ENCODE measurements around the gene MEMO1. TPM values are rescaled to one million over a fixed set of nuclear protein-coding genes. Genes with fewer than 3 reads are reported as not detected.

The MEMO1 gene
- total RNA-seq, 2 donors from 2014 or later, result 5.6 to 13.2 TPM

DNA sequence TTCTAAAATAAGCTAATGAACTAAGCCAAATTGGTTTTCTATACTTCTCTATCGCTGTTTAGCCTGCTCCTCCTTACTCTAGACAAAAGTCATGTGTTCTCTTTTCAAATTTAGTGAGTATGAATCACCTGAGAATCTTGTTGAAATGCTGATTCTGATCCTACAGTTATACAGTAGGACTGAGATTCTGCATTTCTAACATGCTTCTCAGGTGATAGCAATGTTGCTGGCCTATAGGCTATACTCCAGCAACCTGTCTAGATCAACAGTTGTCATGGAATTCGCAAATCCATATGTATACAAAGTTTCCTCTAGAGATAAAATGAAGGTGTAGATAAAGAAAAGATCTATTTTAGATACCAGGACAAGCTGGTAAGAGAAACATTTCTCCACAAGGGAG, 62.9 kb downstream of the MEMO1 start:
- Histone ChIP-seq H3K4me1 (no peaks in the 10 kb centered on the region), H3K27ac (no peak overlapping the region), H3K36me3 (replicated peaks in 1 of 2; ENCODE audit: insufficient read depth in 1 of 2, low read depth in 2 of 2) (no peaks in the 10 kb centered on the region), H3K9me3 (no peaks in the 10 kb centered on the region), H3K27me3 (no peaks in the 10 kb centered on the region), H3K4me3 (no peak overlapping the region)
- intact Hi-C loops (cut with DNase I), result no loop called here
- no peak for ATAC-seq
- TF ChIP-seq, protein P1, sequence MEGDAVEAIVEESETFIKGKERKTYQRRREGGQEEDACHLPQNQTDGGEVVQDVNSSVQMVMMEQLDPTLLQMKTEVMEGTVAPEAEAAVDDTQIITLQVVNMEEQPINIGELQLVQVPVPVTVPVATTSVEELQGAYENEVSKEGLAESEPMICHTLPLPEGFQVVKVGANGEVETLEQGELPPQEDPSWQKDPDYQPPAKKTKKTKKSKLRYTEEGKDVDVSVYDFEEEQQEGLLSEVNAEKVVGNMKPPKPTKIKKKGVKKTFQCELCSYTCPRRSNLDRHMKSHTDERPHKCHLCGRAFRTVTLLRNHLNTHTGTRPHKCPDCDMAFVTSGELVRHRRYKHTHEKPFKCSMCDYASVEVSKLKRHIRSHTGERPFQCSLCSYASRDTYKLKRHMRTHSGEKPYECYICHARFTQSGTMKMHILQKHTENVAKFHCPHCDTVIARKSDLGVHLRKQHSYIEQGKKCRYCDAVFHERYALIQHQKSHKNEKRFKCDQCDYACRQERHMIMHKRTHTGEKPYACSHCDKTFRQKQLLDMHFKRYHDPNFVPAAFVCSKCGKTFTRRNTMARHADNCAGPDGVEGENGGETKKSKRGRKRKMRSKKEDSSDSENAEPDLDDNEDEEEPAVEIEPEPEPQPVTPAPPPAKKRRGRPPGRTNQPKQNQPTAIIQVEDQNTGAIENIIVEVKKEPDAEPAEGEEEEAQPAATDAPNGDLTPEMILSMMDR (IDR thresholded peaks at IDR 0.05), result no peak
- TF ChIP-seq POLR2A (IDR thresholded peaks at IDR 0.05), result no peak
- WGBS, 2 donors, result 77 to 86% methylated on average over 2 of the region's 2 CpGs
- no peak for DNase-seq

DNA sequence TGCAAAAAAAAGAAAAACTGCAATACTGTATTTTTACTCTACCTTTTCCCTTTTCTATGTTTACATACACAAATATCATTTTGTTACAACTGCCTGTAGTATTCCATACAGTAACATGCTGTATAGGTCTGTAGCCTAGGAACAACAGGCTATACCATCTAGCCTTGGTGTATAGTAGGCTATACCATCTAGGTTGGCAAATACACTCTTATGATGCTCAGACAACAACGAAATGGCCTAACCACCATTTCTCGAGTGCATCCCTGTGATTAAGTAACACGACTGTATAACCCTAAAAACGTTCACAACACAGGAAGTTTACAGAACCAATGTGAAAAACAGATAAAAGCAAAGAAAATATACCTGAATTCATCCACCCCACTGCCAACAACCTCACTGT, 64.0 kb downstream of the MEMO1 start:
- TF ChIP-seq, protein P1 (IDR thresholded peaks at IDR 0.05), result no peak
- no peak for TF ChIP-seq POLR2A (IDR thresholded peaks at IDR 0.05)
- H3K4me1 ChIP-seq, result no peaks in the 10 kb centered on the region
- H3K27me3 ChIP-seq, result no peaks in the 10 kb centered on the region
- intact Hi-C loops (cut with DNase I), result no loop called here
- no peak overlapping the region for H3K4me3 ChIP-seq
- no peaks in the 10 kb centered on the region for H3K9me3 ChIP-seq
- H3K36me3 ChIP-seq (replicated peaks in 1 of 2; ENCODE audit: insufficient read depth in 1 of 2, low read depth in 2 of 2), result no peaks in the 10 kb centered on the region
- WGBS, 2 donors, result 87% methylated on average over 4 of the region's 4 CpGs
- DNase-seq, result no peak
- no peak overlapping the region for H3K27ac ChIP-seq
- ATAC-seq, result no peak

DNA sequence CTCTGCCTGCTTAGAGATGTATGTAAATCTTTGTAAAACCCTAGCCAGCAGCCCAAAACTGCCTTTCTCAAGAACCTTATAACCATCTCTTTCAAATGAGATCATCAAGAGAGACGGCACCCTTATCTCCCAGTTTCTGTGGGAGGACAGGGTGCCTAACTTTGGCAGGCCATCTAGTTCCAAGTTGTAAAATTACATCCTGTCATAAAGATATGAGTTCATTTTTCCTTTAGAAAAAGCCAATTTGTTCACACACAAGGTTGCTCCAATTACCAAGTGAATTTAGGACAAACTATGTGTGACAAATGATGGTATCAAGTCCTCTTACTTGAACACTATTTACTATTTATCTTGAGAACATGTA, 65.3 kb downstream of the MEMO1 start:
- no peak overlapping the region for H3K27ac ChIP-seq
- ATAC-seq (no peak), DNase-seq (no peak)
- H3K36me3 ChIP-seq (replicated peaks in 1 of 2; ENCODE audit: insufficient read depth in 1 of 2, low read depth in 2 of 2), result no peaks in the 10 kb centered on the region
- TF ChIP-seq POLR2A (IDR thresholded peaks at IDR 0.05), result no peak
- TF ChIP-seq, protein P1 (IDR thresholded peaks at IDR 0.05), result no peak
- no peaks in the 10 kb centered on the region for H3K4me1 ChIP-seq
- H3K9me3 ChIP-seq, result no peaks in the 10 kb centered on the region
- intact Hi-C loops (cut with DNase I), result no loop called here
- H3K27me3 ChIP-seq, result no peaks in the 10 kb centered on the region
- no peak overlapping the region for H3K4me3 ChIP-seq
- 30 to 58% methylated on average over 1 of the region's 1 CpG for WGBS, 2 donors

- H3K4me1 ChIP-seq, result no peaks in the 10 kb centered on the region
- intact Hi-C loops (cut with DNase I), result no loop called here
- H3K27me3 ChIP-seq, result no peaks in the 10 kb centered on the region
- no peak overlapping the region for H3K4me3 ChIP-seq
- DNase-seq, result no peak
- WGBS, 2 donors, result 86 to 91% methylated on average over 2 of the region's 2 CpGs
- H3K36me3 ChIP-seq (replicated peaks in 1 of 2; ENCODE audit: insufficient read depth in 1 of 2, low read depth in 2 of 2), result no peaks in the 10 kb centered on the region
- TF ChIP-seq, protein P1 (IDR thresholded peaks at IDR 0.05), result no peak
- TF ChIP-seq POLR2A (IDR thresholded peaks at IDR 0.05), result no peak
- H3K27ac ChIP-seq, result no peak overlapping the region
- ATAC-seq, result no peak
- no peaks in the 10 kb centered on the region for H3K9me3 ChIP-seq
Measured at GRCh38 chr2:31944828-31945571, 65.8 kb downstream of the MEMO1 start.

- WGBS, 2 donors, result 95 to 97% methylated on average over 3 of the region's 3 CpGs
- intact Hi-C loops (cut with DNase I), result no loop called here
- ATAC-seq, result no peak
Measured at GRCh38 chr2:31943636-31944225, 67.1 kb downstream of the MEMO1 start.

More at GRCh38 chr2:31943636-31944225, 67.1 kb downstream of the MEMO1 start:
- H3K9me3 ChIP-seq, result no peaks in the 10 kb centered on the region
- H3K4me1 ChIP-seq, result no peaks in the 10 kb centered on the region
- H3K27me3 ChIP-seq, result no peaks in the 10 kb centered on the region
- H3K27ac ChIP-seq, result no peak overlapping the region
- TF ChIP-seq POLR2A (IDR thresholded peaks at IDR 0.05), result no peak
- TF ChIP-seq, protein P1 (IDR thresholded peaks at IDR 0.05), result no peak
- DNase-seq, result no peak
- no peaks in the 10 kb centered on the region for H3K36me3 ChIP-seq (replicated peaks in 1 of 2; ENCODE audit: insufficient read depth in 1 of 2, low read depth in 2 of 2)
- no peak overlapping the region for H3K4me3 ChIP-seq
